Limb (tissue), 2 donors: ENCODE measurements around the gene PHLDA1.
"Not testable (repeated sequence)": the region's sequence is repeated elsewhere in the genome, so short reads cannot be mapped to it uniquely, and the experiment has no call there.

Source experiments
- DNase-seq, 2 donors: peaks; one replicate each; pipeline ENCODE4 v3.0.0-alpha.2; 2016; ENCODE audit errors: extremely low spot score in 2 of 2

PHLDA1 gene

DNA sequence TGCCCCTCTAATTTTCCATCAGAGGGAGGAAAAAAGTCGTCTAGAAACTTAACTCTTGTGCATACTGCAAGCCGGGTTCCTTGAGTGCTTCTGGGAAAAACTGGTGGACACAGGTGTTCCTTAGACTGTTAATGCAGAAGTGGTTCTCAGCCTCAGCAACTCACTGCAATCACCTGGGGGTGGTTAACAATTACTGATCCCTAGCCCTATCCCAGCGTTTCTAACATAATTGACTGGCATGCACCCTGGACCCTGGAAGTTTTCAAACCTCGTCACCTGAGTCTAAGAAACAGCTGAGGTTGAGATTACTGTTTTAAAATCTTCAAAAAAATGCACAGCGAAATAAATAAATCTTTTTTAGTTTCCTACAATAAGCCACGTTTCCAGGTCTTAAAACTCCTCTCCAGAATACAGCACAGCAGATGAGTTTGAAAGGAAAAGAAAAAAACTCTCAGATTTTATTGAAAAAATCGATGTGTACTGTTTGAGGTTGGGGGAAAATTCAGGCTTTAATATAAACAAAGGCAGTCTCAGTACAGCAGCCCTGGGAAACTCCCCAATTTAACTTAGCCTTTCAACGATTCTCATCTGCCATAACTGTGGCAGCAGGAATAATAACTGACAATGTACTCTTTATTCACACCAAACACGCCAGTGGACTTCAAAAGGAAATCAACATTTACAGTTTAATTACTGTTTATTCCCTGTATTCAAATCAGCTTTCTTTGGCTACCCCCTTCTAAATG lies 45.4 kb downstream of the PHLDA1 start:
- DNase-seq, result no peak

DNA sequence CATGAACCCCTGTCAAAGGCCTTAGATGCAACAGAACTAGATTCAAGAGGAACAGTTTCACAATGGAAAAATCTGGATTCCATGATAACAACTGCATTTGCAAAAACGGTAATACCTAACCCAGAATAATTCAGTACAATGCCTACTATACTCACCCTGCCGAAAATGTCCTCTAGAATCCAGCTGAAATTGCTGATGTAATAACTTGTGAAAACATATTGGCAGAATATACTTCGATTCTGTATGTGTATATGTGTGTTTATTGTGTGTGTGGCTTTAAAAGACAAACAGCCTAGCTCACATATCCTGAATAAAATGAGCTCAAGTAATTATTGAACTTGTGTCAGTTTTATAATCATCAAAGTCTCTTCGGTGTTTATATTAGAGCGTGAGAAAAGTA lies 46.0 kb downstream of the PHLDA1 start:
- no peak for DNase-seq

DNA sequence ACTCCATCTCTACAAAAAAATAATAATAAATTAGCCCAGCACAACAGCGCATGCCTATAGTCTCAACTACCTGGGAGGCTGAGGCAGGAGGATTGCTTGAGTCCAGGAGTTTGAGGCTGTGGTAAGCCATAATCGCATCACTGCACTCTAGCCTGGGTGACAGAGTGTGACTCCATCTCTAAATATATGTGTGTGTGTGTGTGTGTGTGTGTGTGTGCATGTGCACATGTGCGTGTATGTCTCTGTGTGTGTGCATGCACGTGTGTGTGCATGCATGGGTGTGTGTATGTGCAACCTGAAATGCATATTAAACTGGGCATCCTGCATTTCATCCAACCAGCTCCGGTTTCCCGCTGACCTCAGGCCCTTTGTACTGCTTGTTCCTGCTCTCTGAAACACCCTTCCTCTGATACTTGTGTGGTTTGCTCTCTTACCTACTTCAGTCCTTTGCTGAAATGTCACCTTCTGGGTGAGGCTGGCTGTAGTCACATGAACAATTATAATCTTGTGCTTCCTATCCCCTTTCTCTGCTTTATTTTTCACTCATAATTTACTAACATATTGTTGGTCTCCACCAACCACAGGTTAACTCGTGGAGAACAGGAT lies 46.9 kb downstream of the PHLDA1 start:
- no peak for DNase-seq

DNA sequence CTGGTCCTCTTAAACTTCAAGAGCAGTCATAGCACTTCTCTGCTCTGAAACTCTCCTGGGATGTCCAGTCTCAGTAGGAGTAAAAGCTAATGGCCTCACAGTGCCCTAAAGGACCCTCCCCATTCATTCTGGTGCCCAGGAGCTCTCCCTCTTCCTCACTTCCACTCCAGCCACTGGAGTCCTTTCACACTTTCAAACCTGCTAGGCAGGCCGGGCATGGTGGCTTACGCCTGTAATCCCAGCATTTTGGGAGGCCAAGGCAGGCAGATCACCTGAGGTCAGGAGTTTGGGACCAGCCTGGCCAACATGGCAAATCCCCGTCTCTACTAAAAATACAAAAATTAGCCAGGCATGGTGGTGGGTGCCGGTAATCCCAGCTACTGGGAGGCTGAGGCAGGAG lies 47.7 kb downstream of the PHLDA1 start:
- DNase-seq, result not testable (repeated sequence)

DNA sequence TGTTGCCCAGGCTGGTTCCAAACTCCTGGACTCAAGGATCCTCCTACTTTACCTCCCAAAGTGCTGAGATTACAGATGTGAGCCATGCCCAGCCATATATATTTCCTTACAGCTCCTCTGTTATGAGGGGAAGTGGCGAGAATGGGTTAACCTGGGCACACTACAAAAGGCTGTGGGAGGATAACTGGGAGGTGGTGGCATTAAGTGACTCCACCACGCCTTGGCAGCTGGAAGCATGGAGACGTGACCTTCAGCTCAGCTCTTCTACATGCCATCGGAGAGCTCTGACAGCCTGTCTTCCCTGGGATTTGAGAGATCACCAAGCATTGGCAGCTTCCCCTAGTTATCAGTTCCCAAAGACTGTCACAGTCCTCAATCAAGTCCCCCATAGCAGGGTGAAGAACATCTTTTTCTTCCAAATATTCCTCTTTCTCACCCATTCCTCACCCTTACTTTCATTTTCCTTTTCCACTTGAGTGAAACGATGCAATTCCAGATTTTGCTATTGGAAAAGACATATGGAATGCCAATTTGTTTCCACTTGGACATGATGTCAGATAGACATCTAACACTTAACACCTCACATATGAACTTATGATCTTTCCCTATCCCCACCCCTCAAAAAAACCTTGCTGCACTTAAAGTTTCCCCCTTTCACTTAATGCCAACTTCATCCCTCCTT lies 48.5 kb downstream of the PHLDA1 start:
- DNase-seq, result no peak

DNA sequence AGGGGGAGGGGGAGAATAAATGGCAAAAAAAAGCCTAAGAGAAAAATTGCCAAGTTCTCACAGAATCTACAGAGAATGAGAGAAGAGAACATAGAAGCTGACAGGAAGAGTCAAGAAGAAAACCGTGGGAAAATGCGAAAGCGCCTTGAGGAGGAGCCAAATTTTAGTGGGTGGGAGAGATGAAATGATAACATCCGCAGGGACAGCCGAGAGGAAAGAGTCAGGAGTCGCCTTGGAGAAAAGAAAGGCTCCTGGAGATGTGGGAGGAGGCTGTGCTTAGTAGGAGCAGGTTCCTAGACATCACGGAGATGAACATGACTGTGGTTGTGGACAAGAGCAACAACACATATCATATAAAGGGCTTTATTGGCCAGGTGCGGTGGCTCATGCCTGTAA lies 49.4 kb downstream of the PHLDA1 start:
- DNase-seq, result no peak

DNA sequence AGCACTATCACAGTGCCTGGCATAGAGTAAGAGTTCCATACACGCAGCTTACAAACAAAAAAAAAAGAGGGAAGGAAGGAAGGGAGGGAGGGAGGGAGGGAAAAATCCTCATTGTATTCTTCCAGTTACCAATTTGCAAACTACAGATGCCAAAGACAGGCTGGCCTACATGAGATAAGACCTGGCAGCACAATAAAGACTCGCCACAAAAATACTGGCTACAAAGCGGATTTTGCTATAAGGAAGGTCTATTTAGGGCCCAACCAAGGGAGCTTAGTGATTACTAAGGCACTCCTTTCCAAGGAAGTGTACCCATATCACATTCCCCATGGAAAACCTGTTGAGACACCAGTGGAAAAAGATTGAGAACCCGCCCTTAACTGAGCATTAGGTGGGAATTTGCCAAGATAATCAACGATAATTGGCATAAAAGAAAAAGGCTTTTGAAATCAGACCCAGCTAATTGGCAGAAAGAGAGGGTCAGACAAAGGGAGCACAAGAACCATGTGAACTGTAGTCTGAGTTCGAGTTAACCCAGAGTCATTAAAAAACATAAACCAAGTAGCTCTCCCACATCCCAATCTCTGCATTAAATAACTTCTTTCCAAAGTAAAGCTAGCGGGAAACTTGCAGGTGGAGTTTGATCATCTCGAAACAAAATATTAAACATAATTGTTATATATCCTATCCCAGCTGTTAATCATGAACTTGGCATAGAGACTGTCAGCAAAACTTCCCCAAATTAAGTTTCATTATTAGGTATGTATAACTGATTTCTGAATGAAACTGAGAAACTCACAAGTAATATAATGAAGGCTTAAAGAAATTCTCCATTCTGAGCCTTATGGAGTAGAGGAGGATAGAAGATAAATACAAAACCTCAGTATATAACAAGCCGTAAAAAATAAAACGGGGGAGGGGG lies 50.1 kb downstream of the PHLDA1 start:
- no peak for DNase-seq

DNA sequence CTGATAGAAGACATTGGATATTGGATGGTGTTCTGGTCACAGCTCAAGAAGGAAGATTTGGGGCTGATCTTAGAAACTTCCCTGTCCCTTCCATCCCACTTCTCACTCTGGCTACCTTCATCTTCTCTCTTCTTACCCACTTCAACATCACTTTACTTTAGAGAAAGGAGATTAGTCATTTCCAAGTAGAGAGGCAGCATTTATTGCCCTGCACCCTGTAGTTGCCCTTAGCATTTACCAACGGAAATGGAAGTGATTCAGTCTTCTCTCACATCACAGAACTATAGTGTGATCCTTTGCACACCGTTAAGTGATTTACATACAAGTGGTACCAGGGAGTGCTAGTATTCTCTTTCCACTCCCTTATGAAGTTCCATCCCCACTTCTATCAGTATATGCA lies 52.4 kb downstream of the PHLDA1 start:
- DNase-seq, result no peak

DNA sequence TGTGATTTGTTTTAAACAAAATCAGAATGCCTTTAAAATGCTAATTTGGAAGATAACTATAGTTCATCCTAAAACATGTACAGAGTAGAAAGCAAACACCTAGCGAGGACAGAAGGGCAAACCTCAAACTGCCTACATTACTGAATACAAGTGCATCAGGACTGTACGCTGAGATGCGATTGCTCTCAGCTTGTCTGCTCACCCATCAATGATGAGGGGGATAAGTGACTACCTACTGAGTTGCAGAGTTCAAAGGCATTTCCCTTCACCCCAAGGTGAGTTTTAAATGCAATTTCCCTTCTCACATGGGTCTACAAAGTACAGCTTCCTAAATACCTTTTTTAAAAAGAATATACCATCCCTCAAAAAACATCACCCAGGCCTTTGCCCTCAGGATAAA lies 52.9 kb downstream of the PHLDA1 start:
- no peak for DNase-seq

DNA sequence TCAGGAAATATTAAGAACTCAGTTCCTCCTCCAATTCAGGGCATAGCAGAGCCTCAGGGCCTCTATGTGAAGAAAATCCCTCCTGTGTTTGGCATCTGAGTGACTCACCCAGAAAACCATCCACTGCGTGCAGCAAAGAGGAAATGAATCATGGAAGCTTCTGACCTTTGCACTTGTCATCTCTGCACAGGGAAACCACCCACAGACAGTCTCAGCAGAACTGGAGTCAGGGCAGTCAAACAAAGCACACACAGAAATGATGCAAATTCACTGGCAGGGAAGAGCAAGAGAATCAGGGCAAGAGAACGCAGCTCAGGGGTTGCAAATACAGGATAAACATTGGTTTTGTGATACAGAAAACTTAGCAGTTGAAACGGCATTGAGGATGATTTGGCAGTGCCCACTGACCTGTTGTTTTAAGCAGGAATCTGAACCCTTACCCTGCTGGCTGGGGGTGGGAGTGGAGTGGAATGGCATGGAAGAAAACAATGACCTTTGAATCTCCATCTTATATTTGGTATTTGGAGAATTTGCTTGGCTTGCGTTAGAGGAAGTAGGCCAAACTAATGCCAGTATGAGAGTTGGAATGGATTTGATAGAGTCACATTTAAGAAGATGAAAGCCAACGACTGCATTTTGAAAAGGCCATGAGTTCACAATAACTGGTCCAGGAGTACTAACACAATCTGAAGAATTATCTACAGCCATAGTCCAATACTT lies 53.5 kb downstream of the PHLDA1 start:
- DNase-seq, result peak in 1 of 2 donors; percentile 57

DNA sequence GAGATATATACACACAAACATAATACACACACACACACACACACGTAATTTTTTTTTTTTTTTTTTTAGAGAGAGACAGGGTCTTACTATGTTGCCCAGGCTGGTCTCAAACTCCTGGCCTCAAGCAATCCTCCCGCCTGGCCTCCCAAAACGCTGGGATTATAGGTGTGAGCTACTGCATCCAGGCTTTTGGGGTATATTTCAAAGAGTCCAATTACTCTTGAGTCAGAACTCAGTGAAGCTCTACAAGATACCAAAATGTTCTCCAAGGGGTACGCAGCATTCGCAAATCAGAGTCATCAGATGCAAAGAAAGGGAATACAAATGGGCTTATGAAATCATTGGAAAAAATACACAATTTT lies 54.0 kb downstream of the PHLDA1 start:
- no peak for DNase-seq

DNA sequence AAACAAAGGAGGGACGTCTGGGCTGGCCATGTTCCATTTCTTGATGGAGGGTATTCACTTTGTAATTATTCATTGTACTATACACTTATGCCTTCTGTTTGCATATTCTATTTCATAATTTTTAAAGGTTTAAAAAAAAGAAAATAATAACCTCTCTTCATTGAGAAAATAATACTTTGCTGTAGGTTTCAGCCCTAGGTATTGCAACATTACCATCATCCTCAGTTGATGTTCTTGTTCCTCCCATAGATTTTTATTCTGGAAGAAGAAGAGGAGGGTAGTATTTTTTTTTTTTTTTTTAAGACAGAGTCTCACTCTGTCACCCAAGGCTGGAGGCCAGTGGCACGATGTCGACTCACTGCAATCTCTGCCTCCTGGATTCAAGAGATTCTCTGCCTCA lies 54.7 kb downstream of the PHLDA1 start:
- DNase-seq, result no peak

DNA sequence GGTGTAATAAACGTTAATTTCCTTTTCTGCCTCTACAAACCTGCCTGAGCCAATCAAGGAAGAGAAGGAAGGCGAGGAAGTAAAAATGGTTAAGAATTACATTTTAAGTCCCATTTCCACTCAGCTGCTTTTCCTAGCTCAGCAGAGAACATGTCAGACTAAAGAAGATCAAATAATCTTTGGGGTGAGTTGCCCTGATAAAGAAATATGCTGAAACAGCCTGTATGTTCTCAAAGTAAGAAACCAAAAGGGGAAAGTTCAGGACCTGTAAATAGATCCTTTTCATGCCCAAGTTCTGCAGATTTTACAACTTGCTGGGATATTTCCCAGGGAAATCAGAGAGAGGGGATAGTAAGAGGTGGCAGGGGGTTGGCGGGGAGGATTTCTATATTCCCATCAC lies 55.5 kb downstream of the PHLDA1 start:
- DNase-seq, result no peak

DNA sequence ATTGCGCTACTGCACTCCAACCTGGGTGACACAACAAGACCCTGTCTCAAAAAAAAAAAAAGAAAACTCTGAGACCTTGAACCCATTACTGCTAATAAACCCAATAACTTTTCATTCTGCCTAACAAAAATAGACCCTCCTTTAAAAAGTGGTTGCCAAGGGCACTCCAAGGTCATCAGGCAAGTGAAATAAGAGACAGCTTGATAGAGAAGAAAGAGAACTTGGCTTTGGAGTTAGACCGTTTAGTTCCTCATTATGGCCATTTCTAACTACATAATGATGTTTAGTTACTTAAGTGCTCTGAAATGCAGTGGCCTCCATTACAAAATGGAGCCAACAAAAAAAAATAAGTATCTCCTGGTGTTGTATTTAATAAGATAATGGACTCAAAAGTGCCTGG lies 55.9 kb downstream of the PHLDA1 start:
- no peak for DNase-seq
